NCI-H82 treated with DMSO at 0.1 percent for 48 hours (cell line): ENCODE measurements around the gene KRT82.
"Not testable (repeated sequence)": the region's sequence is repeated elsewhere in the genome, so short reads cannot be mapped to it uniquely, and the experiment has no call there.

Source experiments
- DNase-seq: peaks from one replicate; lab custom pipeline; 2025; ENCODE audit not compliant: unreplicated experiment; lab: John Stamatoyannopoulos, UW

The KRT82 gene

DNA sequence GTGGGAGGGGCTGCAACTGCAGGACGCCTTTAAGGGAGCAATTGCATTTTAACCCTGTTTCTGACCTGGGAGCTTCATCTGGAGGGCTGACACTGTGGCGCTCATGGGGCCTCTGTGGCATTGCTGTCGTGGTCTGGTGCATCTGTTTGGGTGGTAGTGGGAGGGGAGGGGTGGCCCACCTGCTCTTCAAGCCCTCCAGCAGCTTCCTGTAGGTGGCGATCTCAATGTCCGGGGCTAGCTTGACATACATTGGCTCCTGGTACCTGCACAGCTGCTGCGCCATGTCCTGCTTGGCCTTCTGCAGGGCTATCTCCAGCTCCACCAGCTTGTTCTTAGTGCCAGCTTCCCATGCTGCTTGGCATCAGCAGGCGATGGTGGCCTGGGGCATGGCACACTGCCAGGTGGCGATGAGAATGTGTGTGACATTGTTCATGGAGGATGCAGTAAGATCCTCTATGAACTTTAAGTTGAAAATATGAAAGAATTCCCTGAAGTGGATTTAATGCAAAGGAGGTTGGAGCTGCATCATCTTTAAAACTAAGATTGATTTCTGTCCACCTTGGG, 7.7 kb upstream of the KRT82 start:
- DNase-seq: no peak

DNA sequence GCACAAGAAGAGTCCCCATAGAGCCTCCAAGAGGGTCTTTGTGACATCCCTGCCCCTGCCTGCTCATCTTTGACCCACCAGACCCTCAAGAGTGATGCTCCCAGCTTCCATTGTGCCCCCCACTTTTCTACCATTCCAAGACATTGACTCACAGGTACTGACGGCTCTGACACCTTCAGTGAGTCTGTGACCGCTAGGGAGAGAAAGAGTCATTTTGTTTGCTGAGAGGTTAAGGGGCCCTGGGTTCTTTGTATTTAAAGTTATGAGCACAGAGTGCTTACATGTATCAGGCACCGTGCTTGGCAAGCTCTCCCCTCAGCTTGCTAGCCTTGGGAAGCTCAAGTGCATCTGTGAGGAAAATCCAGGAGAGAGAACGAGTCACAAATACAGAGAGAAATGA, 7.1 kb upstream of the KRT82 start:
- no peak for DNase-seq

DNA sequence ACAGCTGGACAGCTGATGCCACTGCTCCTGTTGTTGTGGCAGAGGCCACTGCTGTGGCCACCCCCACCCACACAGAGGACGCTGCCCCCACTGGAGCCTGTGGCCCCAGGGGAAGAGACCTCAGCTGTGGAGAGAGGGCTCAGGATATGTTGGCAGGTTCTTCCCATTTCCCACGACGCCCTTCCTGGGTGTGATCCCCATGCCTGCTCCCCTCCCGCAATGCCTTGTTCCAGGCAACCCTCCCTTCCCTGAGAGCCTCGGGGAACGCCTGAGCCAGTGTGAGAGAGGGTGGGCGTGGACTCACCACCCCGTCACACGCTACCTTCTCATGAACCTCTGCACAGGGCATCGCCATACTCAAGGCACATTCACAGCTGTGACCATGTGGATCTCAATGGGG, 5.7 kb upstream of the KRT82 start:
- no peak for DNase-seq

DNA sequence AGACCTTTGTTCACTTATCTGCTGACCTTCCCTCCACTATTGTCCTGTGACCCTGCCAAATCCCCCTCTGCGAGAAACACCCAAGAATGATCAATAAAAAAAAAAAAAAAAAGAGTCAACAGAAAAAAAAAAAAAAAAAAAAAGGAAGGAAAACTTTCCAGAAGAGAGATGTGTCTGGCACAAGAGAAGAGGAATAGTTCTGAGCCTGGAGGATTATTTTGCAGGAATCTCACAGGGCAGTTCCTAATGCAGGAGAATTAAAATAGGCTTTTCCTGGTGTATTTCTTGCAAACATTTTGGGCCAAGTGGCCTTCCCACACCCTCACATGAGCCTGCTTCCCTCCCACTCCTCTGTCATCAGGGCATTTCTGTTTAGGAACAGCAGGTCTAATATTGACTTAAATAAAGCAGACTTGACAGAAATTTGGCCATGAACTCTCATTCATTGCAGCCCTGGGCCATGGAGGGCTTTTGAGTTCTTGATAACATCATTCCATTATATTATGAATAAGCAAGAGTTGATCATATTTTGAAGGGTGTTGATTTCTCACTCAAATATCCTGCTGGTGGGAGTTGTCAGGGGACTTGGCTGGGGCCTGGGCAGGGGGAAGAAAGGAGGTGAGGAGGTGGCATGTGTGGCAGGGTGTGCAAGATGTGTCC, 4.6 kb upstream of the KRT82 start:
- not testable (repeated sequence) for DNase-seq

DNA sequence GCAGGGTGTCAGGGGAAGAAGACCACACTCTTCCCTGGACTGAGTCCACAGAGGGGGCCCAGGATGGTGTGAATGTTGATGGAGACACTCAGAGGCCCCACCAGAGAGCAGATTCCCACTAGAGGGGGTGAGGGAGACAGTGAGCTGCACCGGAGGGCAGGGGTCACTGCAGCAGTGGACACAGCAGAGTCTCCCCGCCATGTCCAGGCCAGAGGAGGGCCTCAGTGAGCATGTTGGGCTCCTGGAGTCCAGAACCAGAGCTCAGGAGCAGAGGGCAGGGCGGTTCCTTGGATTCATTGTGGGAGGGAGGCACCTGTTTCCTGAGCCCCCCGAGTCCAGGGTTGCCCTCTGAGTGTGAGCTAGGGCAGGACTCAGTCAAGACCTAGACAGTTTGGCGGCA, 1.8 kb upstream of the KRT82 start:
- DNase-seq: no peak

DNA sequence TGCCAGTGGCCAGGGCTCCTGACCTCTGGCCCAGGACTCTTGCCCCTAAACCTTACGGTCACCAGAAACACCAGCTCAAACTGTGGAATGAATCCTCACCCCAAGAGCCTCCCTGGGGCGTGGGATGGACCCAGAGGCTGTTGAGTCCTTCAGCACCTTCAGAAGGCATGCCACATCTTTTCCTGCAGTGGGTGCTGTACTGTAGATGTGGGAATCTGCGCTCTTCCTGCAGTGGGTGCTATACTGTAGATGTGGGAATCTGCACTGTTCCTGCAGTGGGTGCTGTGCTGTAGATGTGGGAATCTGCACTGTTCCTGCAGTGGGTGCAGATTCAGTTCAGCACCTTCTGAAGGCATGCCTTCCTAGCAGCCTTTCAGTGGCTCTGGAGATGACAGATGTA, 1.2 kb downstream of the KRT82 start:
- no peak for DNase-seq

DNA sequence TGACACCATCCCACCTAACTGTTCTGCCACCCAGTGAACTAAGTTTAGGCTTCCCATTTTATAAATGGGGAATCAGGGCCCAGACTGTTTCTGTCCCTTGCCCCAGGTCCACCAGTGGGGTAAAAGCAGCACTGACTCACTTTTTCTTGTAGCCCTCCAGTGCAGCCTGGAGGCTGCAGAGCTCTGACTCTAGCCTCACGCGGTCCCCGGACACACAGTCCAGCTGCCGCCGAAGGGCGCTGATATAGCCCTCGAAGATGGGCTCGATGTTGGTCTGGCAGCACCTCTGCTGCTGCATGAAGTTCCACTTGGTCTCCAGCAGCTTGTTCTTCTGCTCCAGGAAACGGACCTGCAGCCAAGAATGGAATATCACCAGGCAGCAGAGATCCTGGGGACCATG, 2.6 kb downstream of the KRT82 start:
- no peak for DNase-seq

DNA sequence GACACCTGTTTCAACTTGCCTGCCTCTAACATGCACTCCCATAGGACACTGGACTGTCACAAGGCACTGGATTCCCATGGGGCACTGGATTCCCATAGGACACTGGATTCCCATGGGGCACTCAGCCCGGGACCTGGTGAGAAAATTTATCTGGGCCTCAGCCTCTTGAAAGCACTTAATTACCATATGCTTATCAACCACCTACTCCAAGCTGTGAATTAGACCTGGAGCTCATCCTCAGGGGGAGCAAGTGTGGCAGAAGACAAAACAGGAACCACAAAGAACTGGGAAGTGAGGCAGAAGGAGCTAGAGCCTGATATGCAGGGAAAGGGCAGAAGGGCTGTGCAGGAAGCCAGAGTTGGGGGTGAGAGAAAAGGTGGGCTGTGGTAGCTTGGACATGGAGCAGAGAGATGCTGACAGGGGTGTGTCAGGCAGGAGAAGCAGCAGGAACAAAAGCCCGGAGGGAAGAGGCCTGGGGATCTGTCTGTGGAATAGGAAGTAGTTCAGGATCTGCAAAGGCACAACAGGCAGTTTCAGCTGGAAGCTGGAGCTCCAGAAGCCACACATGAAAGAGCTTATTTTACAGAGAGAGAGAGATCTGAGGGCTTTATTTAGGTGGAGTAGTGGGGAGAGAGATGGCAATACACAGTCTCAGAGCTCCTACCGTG, 3.1 kb downstream of the KRT82 start:
- no peak for DNase-seq

DNA sequence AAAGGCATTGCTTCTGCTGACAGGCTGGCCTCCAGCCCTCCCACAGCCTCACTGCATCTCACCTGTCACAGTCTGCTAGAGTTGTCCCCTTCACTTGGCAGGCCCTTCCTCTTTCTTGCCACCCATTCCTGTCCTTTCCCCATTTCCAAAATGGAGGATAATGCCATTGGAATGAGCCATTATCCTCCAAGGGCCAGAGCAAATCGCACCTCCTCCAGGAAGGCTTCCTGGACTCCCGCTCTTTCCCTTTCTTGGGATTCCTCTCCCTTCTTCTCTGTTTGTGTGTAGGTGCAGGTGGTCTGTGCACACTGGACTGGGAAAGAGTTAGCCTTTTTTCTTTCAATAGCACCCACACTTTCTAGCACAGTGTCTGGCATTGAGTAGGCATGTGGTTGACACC, 3.8 kb downstream of the KRT82 start:
- no peak for DNase-seq

DNA sequence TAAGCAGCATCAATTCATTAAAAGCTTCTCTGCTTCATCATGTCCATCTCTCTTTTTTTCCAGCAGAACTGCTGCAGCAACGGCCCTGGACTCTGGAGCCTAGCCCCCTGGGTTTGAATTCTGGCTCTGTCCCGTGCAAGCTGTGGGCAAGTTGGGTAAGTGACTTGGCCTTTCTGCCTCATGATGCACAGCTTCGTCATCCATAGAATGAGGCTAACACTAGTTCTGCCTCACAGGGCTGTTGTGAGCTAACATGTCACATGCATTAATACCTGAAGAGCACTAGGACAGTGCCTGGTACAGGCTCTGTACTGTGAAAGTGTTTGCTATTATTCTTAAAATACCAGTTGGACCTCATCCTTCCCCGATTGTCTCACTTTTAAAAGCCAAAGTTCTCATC, 4.2 kb downstream of the KRT82 start:
- DNase-seq: no peak

DNA sequence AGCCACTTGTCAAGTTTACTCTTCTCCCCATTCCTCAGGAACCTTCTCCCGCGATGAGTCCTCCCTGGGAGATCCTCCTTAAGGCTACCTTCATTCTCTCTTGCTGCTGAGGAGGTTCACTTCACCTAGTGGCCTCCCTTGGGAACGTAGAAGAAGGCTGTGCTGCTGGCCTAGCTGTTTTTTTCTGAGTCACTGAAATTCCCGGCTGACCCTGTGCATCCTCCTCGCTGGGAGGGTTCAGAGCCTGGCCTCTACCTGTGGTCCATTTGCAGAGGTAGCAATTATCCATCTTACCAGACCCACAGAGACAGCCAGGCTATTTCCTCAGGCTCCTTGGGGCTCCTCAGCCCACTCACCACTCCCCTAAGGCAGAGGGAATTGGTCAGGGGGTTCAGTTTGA, 4.6 kb downstream of the KRT82 start:
- DNase-seq: no peak

DNA sequence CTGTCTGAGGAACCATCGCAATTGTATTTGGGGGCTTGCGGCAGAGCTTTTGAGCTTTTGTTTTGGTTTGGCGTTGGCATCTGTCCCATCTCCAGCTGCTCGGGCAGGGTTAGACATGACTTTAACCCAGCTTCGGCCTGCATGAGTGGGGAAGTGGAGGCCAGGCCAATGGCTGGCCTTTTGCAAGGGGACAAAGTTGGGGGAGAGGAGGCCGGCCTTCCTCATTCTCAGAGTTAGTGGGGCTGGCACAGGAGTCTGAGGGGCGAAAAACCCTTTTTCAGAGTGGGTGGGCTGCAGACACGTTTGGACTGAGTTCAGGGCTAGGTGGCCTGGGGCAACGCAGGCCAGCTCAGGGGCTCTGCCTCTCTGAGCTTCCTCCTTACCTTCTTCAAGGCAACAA, 5.2 kb downstream of the KRT82 start:
- DNase-seq: no peak

DNA sequence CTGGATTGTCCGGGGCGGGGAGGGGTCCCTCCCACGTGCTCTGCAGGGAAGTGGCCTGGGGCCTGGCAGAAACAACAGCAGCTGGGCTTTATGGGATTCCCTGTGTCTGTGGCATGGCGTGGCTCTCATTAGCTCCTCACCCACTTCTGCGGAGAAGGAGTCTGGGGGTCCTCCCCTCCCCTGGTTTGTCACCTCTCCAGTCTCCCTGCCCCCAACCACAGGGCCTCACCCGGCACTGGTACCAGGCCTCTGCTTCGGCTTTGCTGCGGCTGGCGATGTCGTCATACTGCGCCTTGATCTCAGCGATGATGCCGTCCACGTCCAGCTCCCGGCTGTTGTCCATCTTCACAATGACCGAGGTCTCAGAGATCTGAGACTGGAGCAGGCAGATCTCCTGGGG, 6.4 kb downstream of the KRT82 start:
- DNase-seq: no peak

DNA sequence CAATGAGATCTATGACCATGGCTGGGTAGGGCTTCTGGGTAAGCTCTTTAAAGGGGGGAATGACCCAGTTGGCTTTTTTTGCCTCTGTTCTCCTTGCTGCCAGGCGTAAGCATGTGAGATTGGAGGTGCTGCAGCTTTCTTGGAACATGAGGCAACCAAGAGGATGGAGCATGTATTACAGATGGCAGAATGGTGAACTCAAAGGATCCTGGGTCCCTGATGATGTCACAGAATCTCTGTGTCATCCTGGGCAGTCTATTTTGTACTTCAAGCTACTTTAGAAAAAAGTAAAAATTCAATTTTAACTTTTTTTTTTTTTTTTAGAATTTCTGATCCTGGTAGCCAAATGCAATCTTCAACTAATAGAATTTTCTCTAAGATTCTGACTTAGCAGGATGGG, 8.0 kb downstream of the KRT82 start:
- no peak for DNase-seq

DNA sequence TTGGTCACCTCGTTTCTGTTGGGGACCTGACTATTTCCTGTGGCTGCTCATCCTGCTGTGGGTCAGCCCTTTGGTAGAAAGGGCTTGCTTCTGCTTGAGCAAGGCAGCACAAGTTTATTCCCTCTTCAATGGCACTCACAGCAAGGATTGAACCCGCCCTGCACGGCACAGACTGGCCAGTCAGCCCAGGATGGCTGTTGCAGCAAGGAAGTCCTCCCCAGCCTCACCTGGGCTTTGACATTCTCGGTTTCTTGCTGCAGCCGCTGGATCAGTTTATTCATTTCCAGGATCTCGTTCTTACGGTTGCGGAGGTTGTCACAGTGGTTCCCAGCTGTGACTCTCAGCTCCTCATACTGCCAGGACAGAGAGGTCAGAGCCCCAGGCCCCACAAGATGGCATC, 9.5 kb downstream of the KRT82 start:
- no peak for DNase-seq

DNA sequence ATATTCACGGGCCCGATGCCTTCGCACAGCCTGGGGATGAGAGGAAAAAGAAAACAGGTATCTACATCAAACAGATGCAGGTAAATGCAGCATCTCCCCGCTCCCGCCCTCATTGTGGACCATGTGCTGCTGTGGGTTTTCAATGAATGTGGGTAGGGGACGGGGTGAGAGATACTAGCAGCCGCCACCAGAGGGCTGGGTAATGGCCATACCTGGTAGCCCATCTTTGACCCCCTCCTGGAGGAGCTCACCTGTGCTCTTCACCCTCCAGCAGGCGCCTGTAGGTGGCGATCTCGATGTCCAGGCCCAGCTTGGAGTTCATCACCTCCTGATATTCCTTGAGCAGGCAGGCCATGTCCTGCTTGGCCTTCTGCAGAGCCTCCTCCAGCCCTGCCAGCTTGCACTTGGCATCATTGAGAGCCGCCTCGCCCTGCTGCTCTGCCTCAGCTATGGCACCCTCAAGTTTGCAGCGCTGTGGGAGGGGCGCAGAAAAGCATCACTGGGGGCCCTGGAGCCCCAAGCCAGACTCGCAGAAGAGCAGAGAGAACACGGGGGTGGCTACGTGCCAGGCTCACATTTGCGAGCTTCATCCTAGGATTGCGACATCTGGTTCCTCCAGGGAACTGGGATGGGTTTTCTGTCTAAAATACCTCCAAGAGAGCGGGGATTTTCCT, 10.2 kb downstream of the KRT82 start:
- no peak for DNase-seq

DNA sequence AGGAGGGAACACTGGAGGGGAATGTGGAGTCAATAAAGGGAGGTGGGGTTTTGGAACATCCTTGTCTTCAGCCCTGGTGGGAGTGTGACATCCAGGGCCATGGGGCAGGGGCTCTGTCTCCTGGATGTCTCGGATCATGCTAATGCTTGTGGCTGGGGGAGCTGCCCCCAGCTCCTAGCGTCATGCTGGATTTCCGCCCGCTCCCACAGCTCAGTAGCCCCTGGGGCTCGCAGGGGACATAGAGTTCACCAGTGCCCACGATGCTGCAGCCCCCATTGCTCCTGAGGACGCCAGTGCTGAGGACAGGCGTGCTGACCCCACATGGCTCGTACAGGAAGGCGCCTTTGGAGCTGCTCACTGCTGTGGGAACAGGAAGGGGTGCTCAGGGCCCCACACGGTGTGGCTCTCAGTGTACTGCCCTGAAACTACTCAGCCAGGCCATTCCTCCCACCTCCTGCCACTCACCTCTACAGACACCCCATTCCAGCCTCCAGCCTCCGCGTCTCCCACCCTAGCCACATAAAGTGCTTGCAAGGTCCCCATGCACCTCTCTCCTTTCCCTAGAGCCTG, 11.2 kb downstream of the KRT82 start:
- no peak for DNase-seq

DNA sequence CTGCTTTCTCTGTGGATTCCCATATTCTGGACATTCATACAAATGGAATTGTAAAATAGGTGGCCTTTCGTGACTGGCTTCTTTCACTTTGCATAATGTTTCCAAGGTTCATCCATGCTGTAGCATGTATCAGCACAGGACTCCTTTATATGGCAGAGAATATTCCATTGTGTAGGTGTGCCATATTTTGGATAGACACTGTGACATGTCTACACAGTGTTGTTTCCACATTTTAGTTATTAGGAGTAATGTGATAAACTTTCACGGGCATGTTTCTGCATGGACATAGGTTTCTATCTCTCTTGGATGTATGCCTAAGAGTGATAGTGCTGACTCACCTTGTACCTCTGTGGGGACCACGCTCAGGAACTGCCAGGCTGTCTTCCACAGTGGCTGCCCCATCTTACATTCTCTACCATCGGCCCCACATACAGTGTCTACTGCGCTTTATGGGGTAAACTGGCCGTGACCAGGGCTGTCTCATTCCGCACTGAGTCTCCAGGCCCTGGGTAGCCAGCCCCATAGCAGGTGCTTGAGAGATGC, 13.6 kb downstream of the KRT82 start:
- DNase-seq: no peak

DNA sequence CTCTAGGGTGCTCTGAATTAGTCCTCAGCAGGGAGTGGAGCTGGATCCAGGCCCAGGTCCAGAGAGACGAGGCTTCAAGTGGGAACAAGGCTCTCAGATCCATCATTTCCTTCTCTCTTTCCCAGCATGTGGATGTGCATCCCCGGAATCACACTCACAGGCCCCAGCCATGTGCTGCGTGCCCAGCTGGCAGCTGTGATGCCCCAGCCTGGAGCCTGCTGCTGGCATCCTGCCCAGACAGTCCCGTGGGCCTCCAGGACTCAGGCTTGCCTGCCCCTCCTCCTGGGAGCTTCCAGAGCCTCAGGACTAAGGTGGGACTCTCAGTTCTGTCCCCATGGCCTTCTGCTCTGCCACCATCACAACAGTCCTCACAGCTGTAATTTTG, 14.5 kb downstream of the KRT82 start:
- no peak for DNase-seq

DNA sequence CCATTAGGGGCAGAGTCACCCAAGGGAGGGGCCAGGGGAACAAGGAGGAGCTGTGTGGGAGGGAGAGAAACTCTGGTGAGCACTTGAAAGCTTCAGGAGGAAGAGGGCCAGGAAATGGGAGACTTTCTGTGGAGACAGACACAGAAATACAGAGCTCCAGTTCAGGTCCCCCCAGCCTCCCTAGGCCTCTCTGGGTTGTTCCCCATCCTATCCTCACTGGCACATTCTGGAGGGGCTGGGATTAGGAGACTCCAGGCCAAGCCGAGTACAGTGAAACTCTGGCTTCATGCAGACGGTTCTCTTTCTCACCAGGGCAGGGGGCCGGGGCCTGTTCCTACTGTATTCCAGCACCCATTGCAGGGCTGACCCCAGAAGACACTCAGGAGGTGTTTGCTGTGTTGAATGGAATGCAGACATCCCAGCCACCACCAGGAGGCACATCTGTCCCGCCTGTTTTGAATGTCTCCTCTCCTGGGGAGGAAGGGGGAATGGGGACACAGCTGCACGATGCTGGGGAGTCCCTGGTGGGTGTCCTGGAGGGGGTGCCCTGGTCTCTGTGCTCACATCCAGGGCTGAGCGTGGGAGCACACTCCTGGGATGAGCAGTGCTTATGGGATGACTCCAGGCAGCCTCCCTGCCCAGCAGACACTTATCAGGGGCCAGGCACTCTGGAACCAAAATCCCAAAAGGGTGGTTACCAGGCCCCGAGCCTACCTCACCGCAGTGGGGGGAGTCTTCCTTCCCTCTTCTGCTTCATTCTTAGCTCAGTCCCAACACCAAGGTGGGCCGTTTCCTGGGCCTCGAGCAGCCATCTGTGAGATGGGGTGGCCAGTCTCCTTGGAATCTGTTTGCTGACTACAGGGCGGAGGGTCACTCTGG, 15.2 kb downstream of the KRT82 start:
- no peak for DNase-seq
